Measurements from ENCODE around the gene CCDC154.

CCDC154 gene

DNA sequence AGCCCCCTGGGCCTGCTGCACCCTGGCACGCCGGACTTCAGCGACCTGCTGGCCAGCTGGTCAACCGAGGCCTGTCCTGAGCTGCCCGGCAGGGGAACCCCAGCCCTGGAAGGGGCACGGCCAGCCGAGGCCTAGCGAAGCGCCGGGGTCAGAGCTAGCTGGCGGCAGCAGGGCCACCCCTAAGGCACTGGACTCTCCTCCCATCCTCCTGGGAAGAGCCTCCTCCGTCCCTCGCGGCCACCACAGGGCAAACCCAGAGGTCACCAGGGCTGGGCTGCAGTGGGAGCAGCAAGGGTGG, 11.1 kb downstream of the CCDC154 start:
- H3K9me3 ChIP-seq (ENCODE audit: control insufficient read depth, insufficient read depth, low read depth, low read length), result no peaks in the 10 kb centered on the region
- CTCF ChIA-PET, result interaction anchor here (1.1 kb wide), 1 partner anchor 11 kb away, joined by 3 read pairs; no protein-coding TSS in a partner anchor
- TF ChIP-seq ZFP41 (tag by site-specific recombination; IDR thresholded peaks at IDR 0.05; ENCODE audit: borderline replicate concordance), result no peak
- no peak for TF ChIP-seq ZNF473 (tag by site-specific recombination; IDR thresholded peaks at IDR 0.05)
- TF ChIP-seq ZNF776 (tag by site-specific recombination; IDR thresholded peaks at IDR 0.05; ENCODE audit: borderline replicate concordance), result no peak
- no peak for TF ChIP-seq PRDM1 (tag by site-specific recombination; IDR thresholded peaks at IDR 0.05)
- TF ChIP-seq, protein P1, sequence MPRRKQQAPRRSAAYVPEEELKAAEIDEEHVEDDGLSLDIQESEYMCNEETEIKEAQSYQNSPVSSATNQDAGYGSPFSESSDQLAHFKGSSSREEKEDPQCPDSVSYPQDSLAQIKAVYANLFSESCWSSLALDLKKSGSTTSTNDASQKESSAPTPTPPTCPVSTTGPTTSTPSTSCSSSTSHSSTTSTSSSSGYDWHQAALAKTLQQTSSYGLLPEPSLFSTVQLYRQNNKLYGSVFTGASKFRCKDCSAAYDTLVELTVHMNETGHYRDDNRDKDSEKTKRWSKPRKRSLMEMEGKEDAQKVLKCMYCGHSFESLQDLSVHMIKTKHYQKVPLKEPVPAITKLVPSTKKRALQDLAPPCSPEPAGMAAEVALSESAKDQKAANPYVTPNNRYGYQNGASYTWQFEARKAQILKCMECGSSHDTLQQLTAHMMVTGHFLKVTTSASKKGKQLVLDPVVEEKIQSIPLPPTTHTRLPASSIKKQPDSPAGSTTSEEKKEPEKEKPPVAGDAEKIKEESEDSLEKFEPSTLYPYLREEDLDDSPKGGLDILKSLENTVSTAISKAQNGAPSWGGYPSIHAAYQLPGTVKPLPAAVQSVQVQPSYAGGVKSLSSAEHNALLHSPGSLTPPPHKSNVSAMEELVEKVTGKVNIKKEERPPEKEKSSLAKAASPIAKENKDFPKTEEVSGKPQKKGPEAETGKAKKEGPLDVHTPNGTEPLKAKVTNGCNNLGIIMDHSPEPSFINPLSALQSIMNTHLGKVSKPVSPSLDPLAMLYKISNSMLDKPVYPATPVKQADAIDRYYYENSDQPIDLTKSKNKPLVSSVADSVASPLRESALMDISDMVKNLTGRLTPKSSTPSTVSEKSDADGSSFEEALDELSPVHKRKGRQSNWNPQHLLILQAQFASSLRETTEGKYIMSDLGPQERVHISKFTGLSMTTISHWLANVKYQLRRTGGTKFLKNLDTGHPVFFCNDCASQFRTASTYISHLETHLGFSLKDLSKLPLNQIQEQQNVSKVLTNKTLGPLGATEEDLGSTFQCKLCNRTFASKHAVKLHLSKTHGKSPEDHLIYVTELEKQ (tag by site-specific recombination; IDR thresholded peaks at IDR 0.05; ENCODE audit: borderline replicate concordance), result no peak
- no peak for TF ChIP-seq ZNF174 (tag by site-specific recombination; IDR thresholded peaks at IDR 0.05)
- TF ChIP-seq KLF1 (tag by site-specific recombination; IDR thresholded peaks at IDR 0.05), result no peak
- no peak for TF ChIP-seq REPIN1 (tag by site-specific recombination; IDR thresholded peaks at IDR 0.05; ENCODE audit: low read depth)
- TF ChIP-seq, protein P2, sequence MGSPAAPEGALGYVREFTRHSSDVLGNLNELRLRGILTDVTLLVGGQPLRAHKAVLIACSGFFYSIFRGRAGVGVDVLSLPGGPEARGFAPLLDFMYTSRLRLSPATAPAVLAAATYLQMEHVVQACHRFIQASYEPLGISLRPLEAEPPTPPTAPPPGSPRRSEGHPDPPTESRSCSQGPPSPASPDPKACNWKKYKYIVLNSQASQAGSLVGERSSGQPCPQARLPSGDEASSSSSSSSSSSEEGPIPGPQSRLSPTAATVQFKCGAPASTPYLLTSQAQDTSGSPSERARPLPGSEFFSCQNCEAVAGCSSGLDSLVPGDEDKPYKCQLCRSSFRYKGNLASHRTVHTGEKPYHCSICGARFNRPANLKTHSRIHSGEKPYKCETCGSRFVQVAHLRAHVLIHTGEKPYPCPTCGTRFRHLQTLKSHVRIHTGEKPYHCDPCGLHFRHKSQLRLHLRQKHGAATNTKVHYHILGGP (tag by site-specific recombination; IDR thresholded peaks at IDR 0.05), result no peak
- TF ChIP-seq, protein P3, sequence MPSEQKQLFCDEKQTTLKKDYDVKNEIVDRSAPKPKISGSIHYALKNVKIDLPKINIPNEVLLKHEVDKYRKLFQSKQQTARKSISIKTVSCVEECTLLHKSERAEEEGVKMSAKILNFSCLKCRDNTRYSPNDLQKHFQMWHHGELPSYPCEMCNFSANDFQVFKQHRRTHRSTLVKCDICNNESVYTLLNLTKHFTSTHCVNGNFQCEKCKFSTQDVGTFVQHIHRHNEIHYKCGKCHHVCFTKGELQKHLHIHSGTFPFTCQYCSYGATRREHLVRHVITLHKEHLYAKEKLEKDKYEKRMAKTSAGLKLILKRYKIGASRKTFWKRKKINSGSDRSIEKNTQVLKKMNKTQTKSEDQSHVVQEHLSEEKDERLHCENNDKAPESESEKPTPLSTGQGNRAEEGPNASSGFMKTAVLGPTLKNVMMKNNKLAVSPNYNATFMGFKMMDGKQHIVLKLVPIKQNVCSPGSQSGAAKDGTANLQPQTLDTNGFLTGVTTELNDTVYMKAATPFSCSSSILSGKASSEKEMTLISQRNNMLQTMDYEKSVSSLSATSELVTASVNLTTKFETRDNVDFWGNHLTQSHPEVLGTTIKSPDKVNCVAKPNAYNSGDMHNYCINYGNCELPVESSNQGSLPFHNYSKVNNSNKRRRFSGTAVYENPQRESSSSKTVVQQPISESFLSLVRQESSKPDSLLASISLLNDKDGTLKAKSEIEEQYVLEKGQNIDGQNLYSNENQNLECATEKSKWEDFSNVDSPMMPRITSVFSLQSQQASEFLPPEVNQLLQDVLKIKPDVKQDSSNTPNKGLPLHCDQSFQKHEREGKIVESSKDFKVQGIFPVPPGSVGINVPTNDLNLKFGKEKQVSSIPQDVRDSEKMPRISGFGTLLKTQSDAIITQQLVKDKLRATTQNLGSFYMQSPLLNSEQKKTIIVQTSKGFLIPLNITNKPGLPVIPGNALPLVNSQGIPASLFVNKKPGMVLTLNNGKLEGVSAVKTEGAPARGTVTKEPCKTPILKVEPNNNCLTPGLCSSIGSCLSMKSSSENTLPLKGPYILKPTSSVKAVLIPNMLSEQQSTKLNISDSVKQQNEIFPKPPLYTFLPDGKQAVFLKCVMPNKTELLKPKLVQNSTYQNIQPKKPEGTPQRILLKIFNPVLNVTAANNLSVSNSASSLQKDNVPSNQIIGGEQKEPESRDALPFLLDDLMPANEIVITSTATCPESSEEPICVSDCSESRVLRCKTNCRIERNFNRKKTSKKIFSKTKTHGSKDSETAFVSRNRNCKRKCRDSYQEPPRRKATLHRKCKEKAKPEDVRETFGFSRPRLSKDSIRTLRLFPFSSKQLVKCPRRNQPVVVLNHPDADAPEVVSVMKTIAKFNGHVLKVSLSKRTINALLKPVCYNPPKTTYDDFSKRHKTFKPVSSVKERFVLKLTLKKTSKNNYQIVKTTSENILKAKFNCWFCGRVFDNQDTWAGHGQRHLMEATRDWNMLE (tag by site-specific recombination; conservative IDR thresholded peaks at IDR 0.05; ENCODE audit: low read depth), result no peak
- no peak for TF ChIP-seq ZNF791 (tag by site-specific recombination; IDR thresholded peaks at IDR 0.05)
- no peak for TF ChIP-seq ZNF19 (tag by site-specific recombination; IDR thresholded peaks at IDR 0.05; ENCODE audit: low read depth)
- TF ChIP-seq ZNF777 (tag by site-specific recombination; IDR thresholded peaks at IDR 0.05; ENCODE audit: borderline replicate concordance), result no peak
- no peak overlapping the region for H3K27ac ChIP-seq (ENCODE audit: extremely low read depth, low read depth, low read length)
- H3K4me1 ChIP-seq (ENCODE audit: control insufficient read depth, insufficient read depth, low read length), result no peaks in the 10 kb centered on the region; the same call in 1 of the 2 replicates
- POLR2A ChIA-PET, result interaction anchor here (1.1 kb wide), 1 partner anchor 13 kb away, joined by 4 read pairs; the partner anchor contains the start of gene UQCC4
- no peaks in the 10 kb centered on the region for H3K36me3 ChIP-seq (ENCODE audit: control insufficient read depth in 2 of 2, insufficient read depth in 1 of 2, low read length in 2 of 2)
- no peak overlapping the region for H3K4me3 ChIP-seq (ENCODE audit: low read depth, low read length)

DNA sequence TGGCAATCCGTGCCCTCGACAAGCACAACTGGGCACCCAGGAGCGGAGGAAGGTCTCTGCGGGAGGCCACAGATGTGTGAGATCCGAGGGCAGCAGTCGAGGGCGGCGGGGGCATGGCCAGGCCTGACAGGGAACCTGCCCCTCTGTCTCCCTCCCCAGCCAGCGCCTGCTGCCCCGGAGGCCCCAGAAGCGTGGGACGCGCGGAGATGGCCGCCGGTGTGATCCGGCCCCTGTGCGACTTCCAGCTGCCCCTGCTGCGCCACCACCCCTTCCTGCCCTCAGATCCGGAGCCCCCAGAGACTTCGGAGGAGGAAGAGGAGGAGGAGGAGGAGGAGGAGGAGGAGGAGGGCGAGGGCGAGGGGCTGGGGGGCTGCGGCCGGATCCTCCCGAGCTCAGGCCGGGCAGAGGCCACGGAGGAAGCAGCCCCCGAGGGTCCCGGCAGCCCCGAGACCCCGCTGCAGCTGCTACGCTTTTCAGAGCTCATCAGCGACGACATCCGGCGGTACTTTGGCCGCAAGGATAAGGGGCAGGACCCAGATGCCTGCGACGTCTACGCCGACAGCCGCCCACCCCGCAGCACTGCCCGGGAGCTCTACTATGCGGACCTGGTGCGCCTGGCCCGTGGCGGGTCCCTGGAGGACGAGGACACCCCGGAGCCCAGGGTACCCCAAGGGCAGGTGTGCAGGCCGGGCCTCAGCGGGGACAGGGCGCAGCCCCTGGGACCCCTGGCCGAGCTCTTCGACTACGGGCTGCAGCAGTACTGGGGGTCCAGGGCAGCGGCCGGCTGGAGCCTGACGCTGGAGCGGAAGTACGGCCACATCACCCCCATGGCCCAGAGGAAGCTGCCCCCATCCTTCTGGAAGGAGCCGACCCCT, 11.7 kb downstream of the CCDC154 start:
- Histone ChIP-seq H3K27ac (ENCODE audit: extremely low read depth, low read depth, low read length) (no peak overlapping the region), H3K36me3 (ENCODE audit: control insufficient read depth in 2 of 2, insufficient read depth in 1 of 2, low read length in 2 of 2) (no peaks in the 10 kb centered on the region), H3K4me1 (ENCODE audit: control insufficient read depth, insufficient read depth, low read length) (no peaks in the 10 kb centered on the region; the same call in 1 of the 2 replicates), H3K9me3 (ENCODE audit: control insufficient read depth, insufficient read depth, low read depth, low read length) (no peaks in the 10 kb centered on the region), H3K4me3 (ENCODE audit: low read depth, low read length) (no peak overlapping the region)
- ChIA-PET CTCF (interaction anchor here (1.1 kb wide), 1 partner anchor 11 kb away, joined by 3 read pairs; no protein-coding TSS in a partner anchor), POLR2A (interaction anchor here (0.5 to 1.1 kb wide), 2 partner anchors 12 to 53 kb away, joined by 3 to 4 read pairs; partner anchors contain the start of gene UQCC4)
- TF ChIP-seq EGR2 (tag by site-specific recombination; IDR thresholded peaks at IDR 0.05; ENCODE audit: low read depth) (0 out of 2 replicates have a peak, but pooled peaks have one; percentile 24), GLIS1 (tag by site-specific recombination; IDR thresholded peaks at IDR 0.05) (no peak), ZNF19 (tag by site-specific recombination; IDR thresholded peaks at IDR 0.05; ENCODE audit: low read depth) (no peak), ZNF174 (tag by site-specific recombination; IDR thresholded peaks at IDR 0.05) (no peak), ZNF292 (tag by site-specific recombination; IDR thresholded peaks at IDR 0.05; ENCODE audit: borderline replicate concordance, low read depth) (no peak), ZNF830 (tag by site-specific recombination; IDR thresholded peaks at IDR 0.05; ENCODE audit: low read depth) (no peak), ZNF433 (tag by site-specific recombination; IDR thresholded peaks at IDR 0.05; ENCODE audit: low read depth) (no peak), ZNF48 (tag by site-specific recombination; IDR thresholded peaks at IDR 0.05) (no peak), ZNF623 (tag by site-specific recombination; IDR thresholded peaks at IDR 0.05) (no peak), ZIC2 (tag by site-specific recombination; IDR thresholded peaks at IDR 0.05) (no peak)
- TF ChIP-seq, protein P4, sequence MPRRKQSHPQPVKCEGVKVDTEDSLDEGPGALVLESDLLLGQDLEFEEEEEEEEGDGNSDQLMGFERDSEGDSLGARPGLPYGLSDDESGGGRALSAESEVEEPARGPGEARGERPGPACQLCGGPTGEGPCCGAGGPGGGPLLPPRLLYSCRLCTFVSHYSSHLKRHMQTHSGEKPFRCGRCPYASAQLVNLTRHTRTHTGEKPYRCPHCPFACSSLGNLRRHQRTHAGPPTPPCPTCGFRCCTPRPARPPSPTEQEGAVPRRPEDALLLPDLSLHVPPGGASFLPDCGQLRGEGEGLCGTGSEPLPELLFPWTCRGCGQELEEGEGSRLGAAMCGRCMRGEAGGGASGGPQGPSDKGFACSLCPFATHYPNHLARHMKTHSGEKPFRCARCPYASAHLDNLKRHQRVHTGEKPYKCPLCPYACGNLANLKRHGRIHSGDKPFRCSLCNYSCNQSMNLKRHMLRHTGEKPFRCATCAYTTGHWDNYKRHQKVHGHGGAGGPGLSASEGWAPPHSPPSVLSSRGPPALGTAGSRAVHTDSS (tag by site-specific recombination; IDR thresholded peaks at IDR 0.05), result 0 out of 2 replicates have a peak, but pooled peaks have one; percentile 38

Measured in HEK293 (cell line).